GM23338 (cell line): ENCODE data around the gene GPATCH2.

Experiments used
- EZH2 ChIP-seq: fragments of 200-600 bp; sonication (generic); IDR thresholded peaks from one replicate; pipeline ENCODE4 v1.8.0; 2017; ENCODE audit warnings: antibody characterized with exemption, mild to moderate bottlenecking, low read depth; ENCODE audit not compliant: unreplicated experiment
- EZH2phosphoT487 ChIP-seq: fragments of 200-600 bp; sonication (generic); IDR thresholded peaks from one replicate; pipeline ENCODE4 v1.8.1; 2018; ENCODE audit warnings: antibody characterized with exemption; ENCODE audit not compliant: unreplicated experiment
- POLR2AphosphoS5 ChIP-seq: IDR thresholded peaks from 2 replicates; pipeline ENCODE4 v1.6.1; 2016; ENCODE audit warnings: antibody characterized with exemption, low read depth
- TF ChIP-seq, protein P1 (sequence below), 2 experiments: fragments of 200-600 bp in 1 of 2; sonication (generic) in 1 of 2; conservative IDR thresholded peaks; 2 replicates each; pipeline versions ENCODE4 v1.5.1 to v1.6.1; 2016 to 2017; ENCODE audit warnings: antibody characterized with exemption in 2 of 2, low read depth in 2 of 2, mild to moderate bottlenecking in 2 of 2, moderate library complexity in 1 of 2
- TF ChIP-seq, protein P2 (sequence below): IDR thresholded peaks from one replicate; pipeline ENCODE4 v1.6.1; 2018; ENCODE audit warnings: antibody characterized with exemption; ENCODE audit not compliant: unreplicated experiment

DNA sequence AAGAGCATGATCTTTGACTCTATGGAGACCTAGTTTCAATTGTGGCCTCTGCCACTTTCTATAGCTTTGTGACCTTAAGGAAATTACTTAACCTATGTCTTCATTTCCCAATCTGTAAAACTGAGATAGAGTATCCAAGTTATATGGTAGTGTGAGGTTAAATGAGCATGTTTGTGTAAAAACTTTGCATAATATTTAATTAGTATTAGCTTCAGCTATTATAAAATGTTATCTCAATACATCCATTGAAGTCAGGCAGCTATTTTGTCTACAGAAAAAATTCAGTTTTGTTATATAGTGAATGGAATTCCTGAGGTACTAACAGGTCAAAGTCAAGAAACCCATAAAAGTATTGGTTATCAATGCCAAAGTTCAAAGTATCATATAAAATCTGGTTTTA is 53.6 kb downstream of the GPATCH2 start:
- no peak for TF ChIP-seq EZH2phosphoT487
- TF ChIP-seq, protein P1, sequence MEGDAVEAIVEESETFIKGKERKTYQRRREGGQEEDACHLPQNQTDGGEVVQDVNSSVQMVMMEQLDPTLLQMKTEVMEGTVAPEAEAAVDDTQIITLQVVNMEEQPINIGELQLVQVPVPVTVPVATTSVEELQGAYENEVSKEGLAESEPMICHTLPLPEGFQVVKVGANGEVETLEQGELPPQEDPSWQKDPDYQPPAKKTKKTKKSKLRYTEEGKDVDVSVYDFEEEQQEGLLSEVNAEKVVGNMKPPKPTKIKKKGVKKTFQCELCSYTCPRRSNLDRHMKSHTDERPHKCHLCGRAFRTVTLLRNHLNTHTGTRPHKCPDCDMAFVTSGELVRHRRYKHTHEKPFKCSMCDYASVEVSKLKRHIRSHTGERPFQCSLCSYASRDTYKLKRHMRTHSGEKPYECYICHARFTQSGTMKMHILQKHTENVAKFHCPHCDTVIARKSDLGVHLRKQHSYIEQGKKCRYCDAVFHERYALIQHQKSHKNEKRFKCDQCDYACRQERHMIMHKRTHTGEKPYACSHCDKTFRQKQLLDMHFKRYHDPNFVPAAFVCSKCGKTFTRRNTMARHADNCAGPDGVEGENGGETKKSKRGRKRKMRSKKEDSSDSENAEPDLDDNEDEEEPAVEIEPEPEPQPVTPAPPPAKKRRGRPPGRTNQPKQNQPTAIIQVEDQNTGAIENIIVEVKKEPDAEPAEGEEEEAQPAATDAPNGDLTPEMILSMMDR (conservative IDR thresholded peaks at IDR 0.05; ENCODE audit: low read depth in 2 of 2) = no peak
- TF ChIP-seq, protein P2, sequence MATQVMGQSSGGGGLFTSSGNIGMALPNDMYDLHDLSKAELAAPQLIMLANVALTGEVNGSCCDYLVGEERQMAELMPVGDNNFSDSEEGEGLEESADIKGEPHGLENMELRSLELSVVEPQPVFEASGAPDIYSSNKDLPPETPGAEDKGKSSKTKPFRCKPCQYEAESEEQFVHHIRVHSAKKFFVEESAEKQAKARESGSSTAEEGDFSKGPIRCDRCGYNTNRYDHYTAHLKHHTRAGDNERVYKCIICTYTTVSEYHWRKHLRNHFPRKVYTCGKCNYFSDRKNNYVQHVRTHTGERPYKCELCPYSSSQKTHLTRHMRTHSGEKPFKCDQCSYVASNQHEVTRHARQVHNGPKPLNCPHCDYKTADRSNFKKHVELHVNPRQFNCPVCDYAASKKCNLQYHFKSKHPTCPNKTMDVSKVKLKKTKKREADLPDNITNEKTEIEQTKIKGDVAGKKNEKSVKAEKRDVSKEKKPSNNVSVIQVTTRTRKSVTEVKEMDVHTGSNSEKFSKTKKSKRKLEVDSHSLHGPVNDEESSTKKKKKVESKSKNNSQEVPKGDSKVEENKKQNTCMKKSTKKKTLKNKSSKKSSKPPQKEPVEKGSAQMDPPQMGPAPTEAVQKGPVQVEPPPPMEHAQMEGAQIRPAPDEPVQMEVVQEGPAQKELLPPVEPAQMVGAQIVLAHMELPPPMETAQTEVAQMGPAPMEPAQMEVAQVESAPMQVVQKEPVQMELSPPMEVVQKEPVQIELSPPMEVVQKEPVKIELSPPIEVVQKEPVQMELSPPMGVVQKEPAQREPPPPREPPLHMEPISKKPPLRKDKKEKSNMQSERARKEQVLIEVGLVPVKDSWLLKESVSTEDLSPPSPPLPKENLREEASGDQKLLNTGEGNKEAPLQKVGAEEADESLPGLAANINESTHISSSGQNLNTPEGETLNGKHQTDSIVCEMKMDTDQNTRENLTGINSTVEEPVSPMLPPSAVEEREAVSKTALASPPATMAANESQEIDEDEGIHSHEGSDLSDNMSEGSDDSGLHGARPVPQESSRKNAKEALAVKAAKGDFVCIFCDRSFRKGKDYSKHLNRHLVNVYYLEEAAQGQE = no peak
- TF ChIP-seq EZH2 = no peak
- no peak for TF ChIP-seq POLR2AphosphoS5
